ENCODE results near the gene SEMA3B. TPM values are rescaled to one million over a fixed set of nuclear protein-coding genes. Genes with fewer than 3 reads are reported as not detected.
"Not testable (repeated sequence)": the region's sequence is repeated elsewhere in the genome, so short reads cannot be mapped to it uniquely, and the experiment has no call there.

SEMA3B gene
- total RNA-seq, 2 experiments from 2014 or later, result 0.28 to 0.82 TPM

GRCh38 chr3:50303013-50303815 lies 34.3 kb downstream of the SEMA3B start, which contains the start of gene HYAL1:
HYAL1 (minus strand) TSS chr3:50303574; CDS start chr3:50302956, 618 bp downstream.
- CTCF ChIA-PET (ENCODE audit: unreplicated experiment), result no interaction called here
- no peaks in the 10 kb centered on the region for H4K20me1 ChIP-seq (ENCODE audit: insufficient read depth, low read length)
- no peaks in the 10 kb centered on the region for H3K9me2 ChIP-seq (ENCODE audit: insufficient read depth, low read length)
- no peaks in the 10 kb centered on the region for H3K79me2 ChIP-seq (ENCODE audit: insufficient read depth, low read depth, low read length)
- POLR2A ChIA-PET, result no interaction called here
- H3K4me2 ChIP-seq (ENCODE audit: low read length), result no peak within 1 kb of the TSS
- peaks cover 14% of the 10 kb centered on the region for H3K4me1 ChIP-seq (ENCODE audit: insufficient read depth, low read length, poor library complexity, severe bottlenecking)
- H2AFZ ChIP-seq (ENCODE audit: low read length), result no peak within 1 kb of the TSS
- no peak within 1 kb of the TSS for H3K4me3 ChIP-seq (ENCODE audit: low read depth, low read length, poor library complexity, severe bottlenecking)
- TF ChIP-seq CTCF (conservative IDR thresholded peaks at IDR 0.05; ENCODE audit: low read length) (no peak), EZH2phosphoT487 (IDR thresholded peaks at IDR 0.05; ENCODE audit: borderline replicate concordance, low read depth, low read length) (no peak)
- no peak for DNase-seq (ENCODE audit: low spot score)
- intact Hi-C loops (cut with micrococcal nuclease; ENCODE audit: unreplicated experiment), result no loop called here
- H3K27ac ChIP-seq (ENCODE audit: low read depth, low read length, poor library complexity, severe bottlenecking), result no peak within 1 kb of the TSS
- no peaks in the 10 kb centered on the region for H3K36me3 ChIP-seq (ENCODE audit: insufficient read depth, low read length)
- H3K9me3 ChIP-seq (ENCODE audit: low read length), result 0 out of 2 replicates have a peak, but pooled peaks cover 5% of the 10 kb centered on the region
- no TSS peak for BruUV-seq (replicated peaks)

- H3K9me2 ChIP-seq (ENCODE audit: insufficient read depth, low read length), result no peaks in the 10 kb centered on the region
- TF ChIP-seq CTCF (conservative IDR thresholded peaks at IDR 0.05; ENCODE audit: low read length) (no peak), EZH2phosphoT487 (IDR thresholded peaks at IDR 0.05; ENCODE audit: borderline replicate concordance, low read depth, low read length) (no peak)
- no TSS peak for BruUV-seq (replicated peaks)
- peaks cover 11% of the 10 kb centered on the region; the same call in 1 of the 2 replicates for H3K9me3 ChIP-seq (ENCODE audit: low read length)
- DNase-seq (ENCODE audit: low spot score), result no peak
- no peak overlapping the region for H2AFZ ChIP-seq (ENCODE audit: low read length)
- no peaks in the 10 kb centered on the region for H4K20me1 ChIP-seq (ENCODE audit: insufficient read depth, low read length)
- ChIA-PET POLR2A (no interaction called here), CTCF (ENCODE audit: unreplicated experiment) (no interaction called here)
- intact Hi-C loops (cut with micrococcal nuclease; ENCODE audit: unreplicated experiment), result no loop called here
- H3K4me3 ChIP-seq (ENCODE audit: low read depth, low read length, poor library complexity, severe bottlenecking), result no peak overlapping the region
- H3K79me2 ChIP-seq (ENCODE audit: insufficient read depth, low read depth, low read length), result no peaks in the 10 kb centered on the region
- H3K4me2 ChIP-seq (ENCODE audit: low read length), result no peak overlapping the region
- no peak overlapping the region for H3K27ac ChIP-seq (ENCODE audit: low read depth, low read length, poor library complexity, severe bottlenecking)
- H3K4me1 ChIP-seq (ENCODE audit: insufficient read depth, low read length, poor library complexity, severe bottlenecking), result peaks cover 10% of the 10 kb centered on the region
- H3K36me3 ChIP-seq (ENCODE audit: insufficient read depth, low read length), result no peaks in the 10 kb centered on the region
Measured at GRCh38 chr3:50304601-50305000, 35.7 kb downstream of the SEMA3B start.

GRCh38 chr3:50312041-50312440 lies 43.1 kb downstream of the SEMA3B start:
- CTCF ChIA-PET (ENCODE audit: unreplicated experiment); H3K79me2 ChIP-seq (ENCODE audit: insufficient read depth, low read depth, low read length); H3K4me2 ChIP-seq (ENCODE audit: low read length); POLR2A ChIA-PET; H3K27ac ChIP-seq (ENCODE audit: low read depth, low read length, poor library complexity, severe bottlenecking); DNase-seq (ENCODE audit: low spot score); H3K9me3 ChIP-seq (ENCODE audit: low read length); BruUV-seq (replicated peaks); H3K4me3 ChIP-seq (ENCODE audit: low read depth, low read length, poor library complexity, severe bottlenecking); intact Hi-C loops (cut with micrococcal nuclease; ENCODE audit: unreplicated experiment); H4K20me1 ChIP-seq (ENCODE audit: insufficient read depth, low read length); H3K36me3 ChIP-seq (ENCODE audit: insufficient read depth, low read length); H2AFZ ChIP-seq (ENCODE audit: low read length); H3K9me2 ChIP-seq (ENCODE audit: insufficient read depth, low read length); H3K4me1 ChIP-seq (ENCODE audit: insufficient read depth, low read length, poor library complexity, severe bottlenecking): not testable (repeated sequence)
